Neural crest cell (in vitro differentiated cells): ENCODE results near the gene SEMA6A. TPM values are rescaled to one million over a fixed set of nuclear protein-coding genes. Genes with fewer than 3 reads are reported as not detected.

ENCODE experiments used
- DNase-seq: peaks from one replicate; pipeline ENCODE4 v3.0.0; 2021; ENCODE audit warnings: low read depth, mixed read lengths, low spot score
- H3K27ac Mint-ChIP-seq: one replicate; pipeline ENCODE4 v1.8.0; 2021; ENCODE audit warnings: mild to moderate bottlenecking, mixed read lengths; ENCODE audit not compliant: unreplicated experiment
- H3K27me3 Mint-ChIP-seq: 2 replicates; pipeline ENCODE4 v1.8.0; 2021; ENCODE audit warnings: low read depth, mild to moderate bottlenecking, mixed read lengths
- H3K36me3 Mint-ChIP-seq: 2 replicates; pipeline ENCODE4 v1.8.0; 2021; ENCODE audit warnings: low read depth, mild to moderate bottlenecking, mixed read lengths
- H3K4me1 Mint-ChIP-seq: 2 replicates; pipeline ENCODE4 v1.8.0; 2021; ENCODE audit warnings: mixed read lengths
- H3K4me3 Mint-ChIP-seq: one replicate; pipeline ENCODE4 v1.8.0; 2021; ENCODE audit warnings: mild to moderate bottlenecking, mixed read lengths
- H3K9me3 Mint-ChIP-seq: 2 replicates; pipeline ENCODE4 v1.8.0; 2021; ENCODE audit warnings: mixed read lengths
- total RNA-seq: library from RNA; stranded (reverse); gene quantifications from 2 replicates; pipeline ENCODE4 v1.2.1, GENCODE V29; 2021
- TF ChIP-seq, protein P1 (sequence below): fragments of 200-600 bp; sonication (generic); conservative IDR thresholded peaks from 2 replicates; pipeline ENCODE4 v1.5.0; 2021; ENCODE audit warnings: antibody characterized with exemption, mild to moderate bottlenecking

The SEMA6A gene
- total RNA-seq, 1 donor from 2014 or later = 30.0 TPM

DNA sequence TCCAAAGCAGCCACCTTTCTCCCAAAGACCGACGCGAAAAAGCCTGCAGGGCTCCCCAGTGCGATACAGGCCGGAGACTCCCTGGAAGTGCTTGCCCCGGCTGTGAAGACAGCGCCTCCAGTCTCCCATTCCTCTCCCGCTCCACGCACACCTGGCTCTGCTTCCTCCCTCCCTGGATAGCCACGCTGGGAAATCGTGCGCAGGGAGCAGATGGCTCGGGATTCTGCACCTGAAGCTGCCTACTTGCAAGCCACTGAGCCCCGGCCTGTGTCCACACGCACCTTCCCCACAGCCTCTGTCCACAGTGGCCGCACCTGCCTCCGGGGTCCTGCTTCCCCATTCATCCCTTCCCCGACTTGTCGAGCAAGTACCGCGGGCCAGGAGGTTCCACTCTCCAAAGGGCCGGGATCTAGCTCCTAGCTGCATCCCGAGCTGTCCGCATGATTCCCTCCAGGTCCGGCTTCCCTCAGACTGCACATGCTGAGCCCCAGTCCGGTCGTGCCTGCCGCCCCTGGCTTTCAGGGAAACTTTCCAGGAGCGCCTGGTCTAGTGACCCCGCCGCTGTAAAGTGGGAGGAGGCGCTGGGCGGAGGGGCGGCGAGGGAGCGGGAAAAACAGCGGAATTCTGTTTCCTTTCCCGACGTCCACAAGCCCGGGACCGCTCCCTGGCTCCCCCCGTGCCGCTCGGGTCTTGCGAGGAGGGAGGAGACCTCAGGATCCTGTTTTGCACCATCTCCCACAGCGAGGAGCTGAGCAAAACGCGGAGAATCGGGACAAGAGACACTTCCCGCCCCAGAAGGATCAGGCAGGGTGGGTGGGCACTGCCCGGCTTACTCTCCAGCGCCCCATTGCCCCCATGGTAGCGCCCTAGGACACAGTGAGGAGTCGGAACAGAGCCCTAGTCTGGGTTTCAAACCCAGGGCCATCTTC lies 2.0 kb downstream of the SEMA6A start:
- peaks cover 43% of the 10 kb centered on the region for H3K27me3 Mint-ChIP-seq
- DNase-seq = peak; percentile 43
- H3K9me3 Mint-ChIP-seq = no peaks in the 10 kb centered on the region
- peaks cover 34% of the 10 kb centered on the region for H3K4me1 Mint-ChIP-seq
- H3K27ac Mint-ChIP-seq = no peak overlapping the region
- peak overlapping the region; percentile 99 for H3K4me3 Mint-ChIP-seq
- no peaks in the 10 kb centered on the region for H3K36me3 Mint-ChIP-seq
- TF ChIP-seq, protein P1, sequence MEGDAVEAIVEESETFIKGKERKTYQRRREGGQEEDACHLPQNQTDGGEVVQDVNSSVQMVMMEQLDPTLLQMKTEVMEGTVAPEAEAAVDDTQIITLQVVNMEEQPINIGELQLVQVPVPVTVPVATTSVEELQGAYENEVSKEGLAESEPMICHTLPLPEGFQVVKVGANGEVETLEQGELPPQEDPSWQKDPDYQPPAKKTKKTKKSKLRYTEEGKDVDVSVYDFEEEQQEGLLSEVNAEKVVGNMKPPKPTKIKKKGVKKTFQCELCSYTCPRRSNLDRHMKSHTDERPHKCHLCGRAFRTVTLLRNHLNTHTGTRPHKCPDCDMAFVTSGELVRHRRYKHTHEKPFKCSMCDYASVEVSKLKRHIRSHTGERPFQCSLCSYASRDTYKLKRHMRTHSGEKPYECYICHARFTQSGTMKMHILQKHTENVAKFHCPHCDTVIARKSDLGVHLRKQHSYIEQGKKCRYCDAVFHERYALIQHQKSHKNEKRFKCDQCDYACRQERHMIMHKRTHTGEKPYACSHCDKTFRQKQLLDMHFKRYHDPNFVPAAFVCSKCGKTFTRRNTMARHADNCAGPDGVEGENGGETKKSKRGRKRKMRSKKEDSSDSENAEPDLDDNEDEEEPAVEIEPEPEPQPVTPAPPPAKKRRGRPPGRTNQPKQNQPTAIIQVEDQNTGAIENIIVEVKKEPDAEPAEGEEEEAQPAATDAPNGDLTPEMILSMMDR = no peak

- DNase-seq = no peak
- Mint-ChIP-seq H3K4me3 (peak overlapping the region; percentile 99), H3K4me1 (peaks cover 39% of the 10 kb centered on the region), H3K36me3 (peaks cover 4% of the 10 kb centered on the region), H3K27ac (no peak overlapping the region), H3K9me3 (no peaks in the 10 kb centered on the region), H3K27me3 (peaks cover 40% of the 10 kb centered on the region)
- TF ChIP-seq, protein P1 = peak; percentile 48
Observed at GRCh38 chr5:116571568-116572349, 2.9 kb downstream of the SEMA6A start.

- Mint-ChIP-seq H3K36me3 (peaks cover 4% of the 10 kb centered on the region), H3K4me3 (peak overlapping the region; percentile 36), H3K27me3 (peaks cover 35% of the 10 kb centered on the region), H3K27ac (no peak overlapping the region), H3K9me3 (no peaks in the 10 kb centered on the region), H3K4me1 (peaks cover 40% of the 10 kb centered on the region)
- TF ChIP-seq, protein P1 = no peak
- no peak for DNase-seq
Observed at GRCh38 chr5:116569999-116570398, 4.6 kb downstream of the SEMA6A start.

- TF ChIP-seq, protein P1 = no peak
- H3K4me3 Mint-ChIP-seq = no peak overlapping the region
- peaks cover 42% of the 10 kb centered on the region for H3K4me1 Mint-ChIP-seq
- H3K36me3 Mint-ChIP-seq = peaks cover 4% of the 10 kb centered on the region
- no peaks in the 10 kb centered on the region for H3K9me3 Mint-ChIP-seq
- DNase-seq = no peak
- H3K27ac Mint-ChIP-seq = no peak overlapping the region
- H3K27me3 Mint-ChIP-seq = peaks cover 16% of the 10 kb centered on the region
Observed at GRCh38 chr5:116567106-116567505, 7.5 kb downstream of the SEMA6A start.

GRCh38 chr5:116566251-116566650 lies 8.4 kb downstream of the SEMA6A start:
- H3K4me3 Mint-ChIP-seq = no peak overlapping the region

More at GRCh38 chr5:116566251-116566650, 8.4 kb downstream of the SEMA6A start:
- Mint-ChIP-seq H3K27ac (no peak overlapping the region), H3K9me3 (no peaks in the 10 kb centered on the region), H3K4me1 (peaks cover 38% of the 10 kb centered on the region), H3K36me3 (peaks cover 4% of the 10 kb centered on the region), H3K27me3 (peaks cover 8% of the 10 kb centered on the region)
- no peak for DNase-seq
- TF ChIP-seq, protein P1 = no peak
